Measurements from ENCODE around the gene PDE5A.

PDE5A gene

GRCh38 chr4:119480331-119480730 is 148.3 kb downstream of the PDE5A start:
- DNase-seq (ENCODE audit: low spot score) (no peak), ATAC-seq (ENCODE audit: low read depth) (no peak)
- no peaks in the 10 kb centered on the region for H3K9me3 ChIP-seq (ENCODE audit: severe bottlenecking)
- peaks cover 62% of the 10 kb centered on the region for H3K36me3 ChIP-seq (ENCODE audit: low read depth)
- no peak overlapping the region for H3K4me3 ChIP-seq (ENCODE audit: severe bottlenecking)
- H3K4me1 ChIP-seq (ENCODE audit: insufficient read depth, poor library complexity, severe bottlenecking): no peaks in the 10 kb centered on the region
- H3K27me3 ChIP-seq (ENCODE audit: insufficient read depth, poor library complexity, severe bottlenecking): no peaks in the 10 kb centered on the region
- no peak overlapping the region for H3K27ac ChIP-seq (ENCODE audit: poor library complexity, severe bottlenecking)
- TF ChIP-seq, protein P1, sequence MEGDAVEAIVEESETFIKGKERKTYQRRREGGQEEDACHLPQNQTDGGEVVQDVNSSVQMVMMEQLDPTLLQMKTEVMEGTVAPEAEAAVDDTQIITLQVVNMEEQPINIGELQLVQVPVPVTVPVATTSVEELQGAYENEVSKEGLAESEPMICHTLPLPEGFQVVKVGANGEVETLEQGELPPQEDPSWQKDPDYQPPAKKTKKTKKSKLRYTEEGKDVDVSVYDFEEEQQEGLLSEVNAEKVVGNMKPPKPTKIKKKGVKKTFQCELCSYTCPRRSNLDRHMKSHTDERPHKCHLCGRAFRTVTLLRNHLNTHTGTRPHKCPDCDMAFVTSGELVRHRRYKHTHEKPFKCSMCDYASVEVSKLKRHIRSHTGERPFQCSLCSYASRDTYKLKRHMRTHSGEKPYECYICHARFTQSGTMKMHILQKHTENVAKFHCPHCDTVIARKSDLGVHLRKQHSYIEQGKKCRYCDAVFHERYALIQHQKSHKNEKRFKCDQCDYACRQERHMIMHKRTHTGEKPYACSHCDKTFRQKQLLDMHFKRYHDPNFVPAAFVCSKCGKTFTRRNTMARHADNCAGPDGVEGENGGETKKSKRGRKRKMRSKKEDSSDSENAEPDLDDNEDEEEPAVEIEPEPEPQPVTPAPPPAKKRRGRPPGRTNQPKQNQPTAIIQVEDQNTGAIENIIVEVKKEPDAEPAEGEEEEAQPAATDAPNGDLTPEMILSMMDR (IDR thresholded peaks at IDR 0.05; ENCODE audit: poor library complexity, severe bottlenecking): no peak

DNA sequence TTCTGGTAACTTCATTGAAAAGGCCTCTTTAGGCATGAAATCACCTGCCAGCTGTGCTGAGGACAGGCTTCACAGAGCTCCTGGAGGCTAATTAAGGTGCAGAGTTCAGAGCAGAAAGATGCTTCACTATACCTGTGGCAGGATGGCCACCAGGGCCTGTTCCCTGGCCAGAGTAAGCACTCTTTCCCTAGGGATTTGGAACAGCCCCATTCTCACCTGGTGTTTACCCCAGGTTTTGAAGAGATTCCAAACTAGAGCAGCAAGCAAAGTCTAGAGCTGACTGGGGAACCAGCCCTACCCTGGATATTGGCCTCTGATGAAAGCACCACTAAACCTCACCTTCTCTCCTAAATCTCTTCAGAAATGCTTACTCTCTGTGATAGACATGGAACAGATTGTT is 148.8 kb downstream of the PDE5A start:
- H3K9me3 ChIP-seq (ENCODE audit: severe bottlenecking): no peaks in the 10 kb centered on the region
- TF ChIP-seq, protein P1 (IDR thresholded peaks at IDR 0.05; ENCODE audit: poor library complexity, severe bottlenecking): no peak
- H3K36me3 ChIP-seq (ENCODE audit: low read depth): peaks cover 67% of the 10 kb centered on the region
- ATAC-seq (ENCODE audit: low read depth): no peak
- H3K27ac ChIP-seq (ENCODE audit: poor library complexity, severe bottlenecking): no peak overlapping the region
- H3K4me3 ChIP-seq (ENCODE audit: severe bottlenecking): no peak overlapping the region
- DNase-seq (ENCODE audit: low spot score): no peak
- no peaks in the 10 kb centered on the region for H3K27me3 ChIP-seq (ENCODE audit: insufficient read depth, poor library complexity, severe bottlenecking)
- H3K4me1 ChIP-seq (ENCODE audit: insufficient read depth, poor library complexity, severe bottlenecking): no peaks in the 10 kb centered on the region

DNA sequence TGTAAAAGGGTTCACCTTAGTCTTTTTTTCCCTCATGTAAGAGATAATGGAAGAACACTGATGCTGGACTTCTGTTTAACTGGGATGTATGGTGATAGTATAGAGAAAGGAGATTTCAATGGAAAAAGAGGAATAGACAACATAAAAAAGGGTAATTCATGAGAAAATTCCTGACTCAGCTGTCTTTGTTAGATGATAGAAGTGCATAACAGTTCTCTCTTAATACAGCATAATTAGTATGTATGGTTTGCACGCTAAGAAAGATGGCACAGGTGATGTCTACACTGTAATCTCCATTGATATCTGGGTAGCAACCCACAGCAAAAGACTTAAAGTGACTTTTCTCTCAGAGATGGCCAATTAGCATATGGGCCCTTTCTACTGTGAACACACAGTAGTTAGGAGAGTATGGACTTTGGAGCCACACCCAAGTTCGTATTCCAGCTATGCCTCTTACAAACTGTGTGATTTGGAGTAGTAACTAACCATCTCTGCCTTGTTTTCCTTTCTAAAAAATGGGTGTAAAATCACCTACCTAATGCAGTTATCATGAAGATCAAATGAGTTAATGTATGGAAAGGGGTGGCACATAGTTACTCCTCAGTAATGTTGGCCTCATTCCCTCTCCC is 149.3 kb downstream of the PDE5A start:
- no peak for DNase-seq (ENCODE audit: low spot score)
- Histone ChIP-seq H3K27me3 (ENCODE audit: insufficient read depth, poor library complexity, severe bottlenecking) (no peaks in the 10 kb centered on the region), H3K4me3 (ENCODE audit: severe bottlenecking) (no peak overlapping the region), H3K36me3 (ENCODE audit: low read depth) (peaks cover 69% of the 10 kb centered on the region), H3K9me3 (ENCODE audit: severe bottlenecking) (no peaks in the 10 kb centered on the region), H3K4me1 (ENCODE audit: insufficient read depth, poor library complexity, severe bottlenecking) (no peaks in the 10 kb centered on the region), H3K27ac (ENCODE audit: poor library complexity, severe bottlenecking) (no peak overlapping the region)
- no peak for ATAC-seq (ENCODE audit: low read depth)
- TF ChIP-seq, protein P1 (IDR thresholded peaks at IDR 0.05; ENCODE audit: poor library complexity, severe bottlenecking): no peak

DNA sequence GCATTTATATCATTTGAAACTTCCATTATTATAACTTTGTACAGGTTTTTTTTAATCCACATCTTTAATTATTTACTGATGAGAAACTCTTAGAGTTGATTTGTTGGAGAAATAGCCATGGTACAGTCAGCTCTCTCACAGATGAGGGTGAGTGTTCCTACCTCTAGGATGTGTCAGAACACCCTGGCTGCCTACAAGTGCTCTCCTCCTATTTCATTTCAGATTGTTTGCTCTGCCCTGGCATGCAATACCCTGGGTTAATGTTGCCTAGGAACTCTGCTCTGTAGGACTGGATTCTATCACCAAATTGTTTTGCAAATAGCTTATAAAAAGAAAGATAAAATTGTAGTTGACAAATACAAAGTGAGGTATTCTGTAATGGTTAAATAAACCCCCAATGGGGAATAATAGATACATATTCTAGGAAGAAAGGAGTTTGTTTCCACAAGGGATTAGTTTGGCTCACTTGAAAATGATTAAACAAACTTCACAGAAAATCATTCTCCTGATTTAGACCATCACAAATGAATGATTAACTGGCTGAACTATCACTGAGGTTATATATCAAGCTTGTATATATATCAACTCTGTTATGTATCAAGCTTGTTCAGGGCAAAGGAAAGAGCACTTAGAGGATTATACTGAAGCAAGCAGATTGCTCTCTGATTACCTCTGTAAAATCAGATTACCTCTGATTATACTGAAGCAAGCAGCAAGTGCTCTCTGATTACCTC is 150.0 kb downstream of the PDE5A start:
- Histone ChIP-seq H3K27ac (ENCODE audit: poor library complexity, severe bottlenecking) (no peak overlapping the region), H3K36me3 (ENCODE audit: low read depth) (peaks cover 68% of the 10 kb centered on the region), H3K27me3 (ENCODE audit: insufficient read depth, poor library complexity, severe bottlenecking) (no peaks in the 10 kb centered on the region), H3K4me3 (ENCODE audit: severe bottlenecking) (no peak overlapping the region), H3K9me3 (ENCODE audit: severe bottlenecking) (no peaks in the 10 kb centered on the region), H3K4me1 (ENCODE audit: insufficient read depth, poor library complexity, severe bottlenecking) (no peaks in the 10 kb centered on the region)
- TF ChIP-seq, protein P1 (IDR thresholded peaks at IDR 0.05; ENCODE audit: poor library complexity, severe bottlenecking): no peak
- no peak for DNase-seq (ENCODE audit: low spot score)
- ATAC-seq (ENCODE audit: low read depth): no peak

All from RWPE2 (cell line).